ENCODE results near the gene ARMS2.

ARMS2 gene

DNA sequence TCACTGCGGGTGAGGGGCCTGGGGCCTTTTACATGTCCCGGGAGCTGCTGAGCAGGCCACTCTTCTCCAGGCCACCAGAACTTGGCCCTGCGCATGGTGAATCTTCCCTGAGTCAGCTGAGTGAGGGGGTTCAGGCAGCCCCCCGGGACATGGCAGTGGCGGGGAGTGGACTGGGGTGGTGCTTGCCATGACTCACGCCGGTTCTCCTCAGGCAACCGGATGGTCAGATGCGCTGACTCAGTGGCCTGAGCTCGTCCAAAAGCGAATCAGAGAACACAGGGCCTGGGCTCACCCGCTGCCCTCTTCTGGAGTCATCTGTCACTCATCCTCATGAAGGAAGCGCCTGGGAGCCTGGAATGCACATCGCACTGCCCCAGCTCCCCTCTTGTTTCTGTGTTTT is 40.4 kb downstream of the ARMS2 start:
- peak in 2 of 14 donors; percentile 55 to 77 for DNase-seq

GRCh38 chr10:122495406-122496340 is 41.2 kb downstream of the ARMS2 start:
- peak in 1 of 14 donors; percentile 18 for DNase-seq

DNA sequence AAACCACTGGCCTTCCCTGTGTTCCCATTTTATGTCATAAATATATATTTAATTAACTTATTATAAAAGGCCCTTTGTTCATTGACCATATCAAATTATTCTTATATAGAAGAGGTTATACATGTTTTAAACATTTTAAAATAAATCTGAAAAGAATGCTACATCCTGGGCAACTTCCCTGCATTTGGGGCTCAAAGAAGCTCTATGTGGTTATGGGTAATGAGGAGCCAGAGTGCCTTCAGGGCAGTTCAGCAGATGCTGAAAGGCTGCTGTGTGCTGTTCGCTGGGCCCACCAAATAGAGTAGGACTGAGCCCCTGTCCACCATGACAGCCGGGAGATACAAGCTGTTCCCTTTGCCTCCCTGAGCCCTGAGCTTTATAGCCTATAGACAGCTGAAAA is 42.8 kb downstream of the ARMS2 start:
- DNase-seq = no peak

GRCh38 chr10:122498521-122498920 is 44.1 kb downstream of the ARMS2 start:
- DNase-seq = no peak

DNA sequence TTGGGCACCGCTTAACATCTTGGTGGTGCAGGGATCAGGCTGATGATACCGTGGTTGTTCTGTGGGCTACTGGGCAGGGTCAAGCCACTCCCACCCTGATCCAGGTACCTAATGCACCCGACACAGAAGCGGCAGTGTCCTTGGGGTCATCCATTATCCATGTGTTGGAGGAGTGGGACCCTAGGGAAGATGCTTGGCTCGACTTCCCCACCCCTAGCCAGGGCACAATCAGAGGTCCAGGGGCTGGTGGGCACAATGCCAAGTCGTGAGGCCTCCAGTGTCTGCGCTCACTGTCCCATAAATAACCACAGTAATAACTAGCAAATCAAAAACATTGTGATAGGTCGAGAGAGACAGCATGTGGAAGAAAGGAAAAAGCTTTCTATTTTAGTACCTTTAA is 44.6 kb downstream of the ARMS2 start:
- no peak for DNase-seq

GRCh38 chr10:122499491-122499941 is 45.1 kb downstream of the ARMS2 start:
- DNase-seq = peak in 9 of 14 donors; percentile 16 to 41 (median 25)

DNA sequence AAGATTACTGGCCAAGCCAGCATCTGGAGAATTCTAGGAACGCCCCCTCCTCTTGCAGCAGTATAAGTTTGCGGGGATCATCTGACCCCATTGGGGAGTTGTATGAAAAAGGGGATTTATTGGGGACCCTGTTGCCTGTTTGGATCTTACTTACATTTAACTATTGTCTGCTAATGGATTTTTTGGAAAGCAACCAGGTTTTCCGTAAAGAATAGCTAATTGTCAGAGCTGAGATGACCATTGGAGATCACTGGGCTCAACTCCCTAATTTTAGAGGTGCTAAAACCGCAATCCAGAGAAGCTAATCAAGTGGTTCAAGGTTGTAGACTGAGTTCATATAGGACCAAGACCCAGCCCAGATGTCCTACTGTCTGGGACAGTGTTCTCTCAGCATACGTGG is 45.7 kb downstream of the ARMS2 start:
- no peak for DNase-seq

GRCh38 chr10:122500726-122501125 is 46.3 kb downstream of the ARMS2 start:
- no peak for DNase-seq

DNA sequence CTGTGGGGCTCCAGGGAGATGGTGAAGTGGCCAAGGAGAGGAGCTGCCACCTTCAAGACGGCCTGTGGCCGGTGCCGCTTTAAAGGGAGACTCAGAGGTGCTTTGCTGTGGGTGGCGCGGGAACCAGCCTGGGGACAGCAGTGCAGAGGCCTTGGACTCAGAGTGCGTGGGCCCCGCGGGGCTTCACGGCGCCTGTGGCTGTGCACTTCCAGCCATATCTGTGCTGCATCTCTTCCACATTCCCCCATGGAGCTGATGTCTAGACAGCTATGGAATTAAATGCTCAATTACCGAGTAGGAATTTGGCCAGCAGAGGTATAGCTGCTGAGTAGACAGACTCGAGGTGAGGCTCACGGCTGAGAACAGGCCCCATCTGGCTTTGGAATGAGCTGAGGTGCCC is 48.6 kb downstream of the ARMS2 start:
- DNase-seq = no peak

GRCh38 chr10:122503886-122504609 is 49.6 kb downstream of the ARMS2 start:
- no peak for DNase-seq

- peak; percentile 11 to 93 (median 80) for DNase-seq
These were observed 50.1 kb downstream of the ARMS2 start for GRCh38 chr10:122504610-122504950.

GRCh38 chr10:122505011-122505410 is 50.6 kb downstream of the ARMS2 start:
- no peak for DNase-seq

DNA sequence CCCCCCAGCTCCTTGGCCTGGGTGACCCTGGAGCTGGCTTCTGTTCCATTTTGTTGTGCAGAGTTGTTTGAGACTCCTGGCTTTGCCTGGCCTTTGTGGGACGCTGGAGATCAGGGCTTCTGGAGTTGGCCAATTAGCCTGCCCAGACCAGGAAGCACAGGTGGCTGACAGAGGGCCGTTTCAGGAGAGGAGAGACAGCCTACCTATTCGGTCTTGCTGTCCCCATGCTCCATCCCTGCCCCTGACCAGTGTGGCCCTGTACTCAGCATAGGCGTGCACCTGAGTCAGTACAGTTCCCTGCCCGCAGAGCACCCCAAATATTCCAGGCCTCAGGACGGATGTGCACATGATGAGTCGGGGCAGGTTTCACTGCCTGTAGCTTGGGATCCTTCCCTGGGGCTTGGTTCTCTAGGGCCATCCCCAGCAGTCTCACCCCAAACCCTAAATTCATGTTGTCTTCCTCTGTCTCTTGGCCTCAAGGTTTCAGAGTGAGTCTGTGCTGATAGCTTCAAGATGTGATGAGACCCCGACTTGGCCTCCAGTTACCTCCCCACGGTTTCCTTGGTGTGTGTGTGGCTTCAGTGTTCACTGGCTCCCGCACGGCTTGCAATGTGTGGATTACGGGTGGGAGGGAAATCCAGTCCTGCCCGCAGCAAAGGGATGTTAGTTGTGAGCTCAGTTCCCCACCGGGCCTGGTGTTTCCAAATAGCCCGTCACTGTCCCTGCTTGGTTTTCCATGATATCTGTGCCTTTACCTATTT is 51.6 kb downstream of the ARMS2 start:
- no peak for DNase-seq

Data from C1 segment of cervical spinal cord (tissue), 14 donors.